NCI-H2171 (cell line): ENCODE measurements around the gene LRRC74B.

Experiments used
- DNase-seq: peaks from one replicate; lab custom pipeline; 2025; lab: John Stamatoyannopoulos, UW

Gene LRRC74B

GRCh38 chr22:21104126-21104691 is 58.5 kb downstream of the LRRC74B start:
- no peak for DNase-seq

- DNase-seq, result no peak
These were observed 59.5 kb downstream of the LRRC74B start for GRCh38 chr22:21105294-21105693.

- no peak for DNase-seq
These were observed 60.3 kb downstream of the LRRC74B start for GRCh38 chr22:21106000-21106399.

GRCh38 chr22:21108379-21109115 is 62.8 kb downstream of the LRRC74B start:
- DNase-seq, result no peak
